HG02938 (cell line): ENCODE data around the gene HTT.

Source experiments
- ATAC-seq: cut with Tn5 transposase; IDR thresholded peaks from one replicate; pipeline ENCODE4 v1.9.1; 2021; ENCODE audit warnings: mild to moderate bottlenecking, moderate library complexity; ENCODE audit not compliant: unreplicated experiment

The HTT gene

GRCh38 chr4:3217266-3217665 is 142.8 kb downstream of the HTT start:
- no peak for ATAC-seq

- ATAC-seq = no peak
These were observed 143.3 kb downstream of the HTT start for GRCh38 chr4:3217771-3218170.

GRCh38 chr4:3218824-3219760 is 144.6 kb downstream of the HTT start:
- no peak for ATAC-seq

- ATAC-seq = no peak
These were observed 145.4 kb downstream of the HTT start for GRCh38 chr4:3219761-3220475.

- ATAC-seq = no peak
These were observed 146.1 kb downstream of the HTT start for GRCh38 chr4:3220476-3221183.

GRCh38 chr4:3221184-3221494 is 146.7 kb downstream of the HTT start:
- ATAC-seq = no peak

GRCh38 chr4:3221996-3222395 is 147.5 kb downstream of the HTT start:
- ATAC-seq = no peak

GRCh38 chr4:3223346-3223745 is 148.9 kb downstream of the HTT start:
- ATAC-seq = no peak

GRCh38 chr4:3223956-3224748 is 149.7 kb downstream of the HTT start:
- no peak for ATAC-seq

GRCh38 chr4:3225071-3225850 is 150.8 kb downstream of the HTT start:
- ATAC-seq = no peak

GRCh38 chr4:3225936-3226335 is 151.5 kb downstream of the HTT start:
- ATAC-seq = no peak

- ATAC-seq = no peak
These were observed 152.0 kb downstream of the HTT start for GRCh38 chr4:3226467-3226866.

GRCh38 chr4:3226944-3227343 is 152.5 kb downstream of the HTT start:
- ATAC-seq = no peak

- ATAC-seq = no peak
These were observed 153.6 kb downstream of the HTT start for GRCh38 chr4:3227878-3228675.

- ATAC-seq = no peak
These were observed 154.4 kb downstream of the HTT start for GRCh38 chr4:3228881-3229280.

GRCh38 chr4:3229328-3229727 is 154.8 kb downstream of the HTT start:
- ATAC-seq = no peak

GRCh38 chr4:3229964-3230363 is 155.5 kb downstream of the HTT start:
- no peak for ATAC-seq

- ATAC-seq = no peak
These were observed 157.0 kb downstream of the HTT start for GRCh38 chr4:3231471-3231870.

- no peak for ATAC-seq
These were observed 157.5 kb downstream of the HTT start for GRCh38 chr4:3232001-3232400.
